NB4 (cell line): ENCODE measurements around the gene ANO9.

Experiments
- POLR2A ChIP-seq: IDR thresholded peaks from 2 replicates; pipeline ENCODE4 v1.6.1; 2011; ENCODE audit warnings: mild to moderate bottlenecking; ENCODE audit not compliant: insufficient read length; ENCODE audit errors: extremely low read depth
- TF ChIP-seq, protein P1 (sequence below): IDR thresholded peaks from one replicate; pipeline ENCODE4 v1.5.1; 2012; ENCODE audit warnings: low read depth, low read length
- TF ChIP-seq, protein P2 (sequence below): IDR thresholded peaks from 2 replicates; pipeline ENCODE4 v1.6.1; 2011; ENCODE audit warnings: low read depth, low read length

DNA sequence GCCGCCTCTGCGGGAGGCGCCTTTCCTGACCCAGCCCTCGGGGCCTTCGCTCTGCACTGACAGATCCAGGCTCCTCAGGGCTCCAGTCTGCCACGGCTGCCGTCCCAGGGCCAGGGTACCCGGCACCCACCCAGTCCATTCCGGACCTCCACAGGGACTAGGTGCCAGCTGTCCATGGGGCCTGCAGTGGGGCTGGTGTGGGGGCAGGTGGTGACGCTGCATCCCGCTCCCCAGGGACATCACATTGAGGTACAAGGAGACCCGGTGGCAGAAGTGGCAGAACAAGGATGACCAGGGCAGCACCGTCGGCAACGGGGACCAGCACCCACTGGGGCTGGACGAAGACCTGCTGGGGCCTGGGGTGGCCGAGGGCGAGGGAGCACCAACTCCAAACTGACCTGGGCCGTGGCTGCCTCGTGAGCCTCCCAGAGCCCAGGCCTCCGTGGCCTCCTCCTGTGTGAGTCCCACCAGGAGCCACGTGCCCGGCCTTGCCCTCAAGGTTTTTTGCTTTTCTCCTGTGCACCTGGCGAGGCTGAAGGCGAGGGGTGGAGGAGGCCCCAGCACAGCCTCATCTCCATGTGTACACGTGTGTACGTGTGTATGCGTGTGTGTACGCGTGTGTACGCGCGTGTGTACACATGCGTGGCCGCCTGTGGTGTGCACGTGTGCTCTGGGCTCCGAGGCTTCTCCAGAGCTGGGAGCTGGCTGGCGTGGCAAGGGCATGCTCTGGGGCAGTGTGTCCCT lies 48.5 kb upstream of the ANO9 start:
- TF ChIP-seq, protein P1, sequence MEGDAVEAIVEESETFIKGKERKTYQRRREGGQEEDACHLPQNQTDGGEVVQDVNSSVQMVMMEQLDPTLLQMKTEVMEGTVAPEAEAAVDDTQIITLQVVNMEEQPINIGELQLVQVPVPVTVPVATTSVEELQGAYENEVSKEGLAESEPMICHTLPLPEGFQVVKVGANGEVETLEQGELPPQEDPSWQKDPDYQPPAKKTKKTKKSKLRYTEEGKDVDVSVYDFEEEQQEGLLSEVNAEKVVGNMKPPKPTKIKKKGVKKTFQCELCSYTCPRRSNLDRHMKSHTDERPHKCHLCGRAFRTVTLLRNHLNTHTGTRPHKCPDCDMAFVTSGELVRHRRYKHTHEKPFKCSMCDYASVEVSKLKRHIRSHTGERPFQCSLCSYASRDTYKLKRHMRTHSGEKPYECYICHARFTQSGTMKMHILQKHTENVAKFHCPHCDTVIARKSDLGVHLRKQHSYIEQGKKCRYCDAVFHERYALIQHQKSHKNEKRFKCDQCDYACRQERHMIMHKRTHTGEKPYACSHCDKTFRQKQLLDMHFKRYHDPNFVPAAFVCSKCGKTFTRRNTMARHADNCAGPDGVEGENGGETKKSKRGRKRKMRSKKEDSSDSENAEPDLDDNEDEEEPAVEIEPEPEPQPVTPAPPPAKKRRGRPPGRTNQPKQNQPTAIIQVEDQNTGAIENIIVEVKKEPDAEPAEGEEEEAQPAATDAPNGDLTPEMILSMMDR, result no peak
- no peak for TF ChIP-seq POLR2A
- TF ChIP-seq, protein P2, sequence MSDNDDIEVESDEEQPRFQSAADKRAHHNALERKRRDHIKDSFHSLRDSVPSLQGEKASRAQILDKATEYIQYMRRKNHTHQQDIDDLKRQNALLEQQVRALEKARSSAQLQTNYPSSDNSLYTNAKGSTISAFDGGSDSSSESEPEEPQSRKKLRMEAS, result no peak
